HepG2 (cell line): ENCODE data around the gene FOSB. TPM values are rescaled to one million over a fixed set of nuclear protein-coding genes. Genes with fewer than 3 reads are reported as not detected.

Experiments
- ATAC-seq: fragments of 200-7000 bp; cut with Tn5 transposase; 3 replicates; pipeline ENCODE4 v1.9.1; 2020; ENCODE audit warnings: mild to moderate bottlenecking, moderate library complexity
- BruUV-seq: library from RNA; stranded (reverse); fragments of 400-500 nt; replicated peaks from 2 replicates; lab custom pipeline; 2021; lab: Mats Ljungman, UMichigan
- CTCF ChIA-PET: fragments of 300-600 bp; formaldehyde crosslinking; extraction: SDS; loops from one replicate; lab custom pipeline; 2021; ENCODE audit warnings: low total read pairs, inconsistent platforms, low intra/inter-chr PET ratio; lab: Yijun Ruan, JAX
- POLR2A ChIA-PET: fragments of 350-600 bp; sonication (Branson Sonifier 250); formaldehyde crosslinking; loops from one replicate; lab custom pipeline; 2020; ENCODE audit warnings: antibody characterized with exemption, inconsistent platforms; lab: Yijun Ruan, JAX
- DNase-seq: peaks from one replicate; pipeline ENCODE4 v3.0.0-alpha.2; 2015; ENCODE audit warnings: low spot score
- FAIRE-seq: peaks from 3 replicates; lab custom pipeline; 2011; peaks lifted over from hg19 to GRCh38; lab: Jason Lieb, UNC
- H2AFZ ChIP-seq: one replicate; pipeline ENCODE4 v1.6.1; 2011; ENCODE audit warnings: low read length, inconsistent platforms
- H3K27ac ChIP-seq: fragments of 300-600 bp; 3 replicates; pipeline ENCODE4 v1.8.0; 2011; ENCODE audit warnings: mixed run types, mild to moderate bottlenecking, mixed read lengths, low read length, inconsistent platforms; ENCODE audit not compliant: insufficient read depth; ENCODE audit errors: extremely low read length
- H3K27me3 ChIP-seq, 2 experiments: fragments of 200-600 bp in 1 of 2; 2 replicates in 1 of 2; 3 replicates in 1 of 2; pipeline versions ENCODE4 v1.6.0 to v1.8.0; 2011; ENCODE audit warnings: low read length in 2 of 2, mild to moderate bottlenecking in 2 of 2, moderate library complexity in 2 of 2, inconsistent platforms in 1 of 2; ENCODE audit not compliant: insufficient read depth in 2 of 2, control insufficient read depth in 1 of 2
- H3K36me3 ChIP-seq, 2 experiments: fragments of 200-600 bp in 1 of 2; replicated peaks in 1 of 2; 2 replicates in 1 of 2; 3 replicates in 1 of 2; pipeline versions ENCODE4 v1.5.1 to v1.8.0; 2011; ENCODE audit warnings: low read length in 2 of 2, inconsistent platforms in 1 of 2; ENCODE audit not compliant: insufficient read depth in 2 of 2, control insufficient read depth in 1 of 2
- H3K4me1 ChIP-seq: 2 replicates; pipeline ENCODE4 v1.5.1; 2012; ENCODE audit warnings: low read length, inconsistent platforms; ENCODE audit not compliant: insufficient read depth
- H3K4me2 ChIP-seq: 2 replicates; pipeline ENCODE4 v1.6.0; 2011; ENCODE audit warnings: low read depth, low read length, inconsistent platforms
- H3K4me3 ChIP-seq, 3 experiments: fragments of 200-600 bp in 1 of 3; sonication (generic), shearing (Covaris generic) in 1 of 3; replicated peaks in 1 of 3; 2 replicates each; pipeline ENCODE4 v1.5.1; 2011 to 2016; ENCODE audit warnings: low read length in 3 of 3, inconsistent platforms in 2 of 3, low read depth in 2 of 3, mild to moderate bottlenecking in 2 of 3, control low read depth in 1 of 3, mixed read lengths in 1 of 3; ENCODE audit not compliant: insufficient read depth in 1 of 3
- H3K79me2 ChIP-seq: one replicate; pipeline ENCODE4 v1.6.1; 2011; ENCODE audit warnings: low read length, inconsistent platforms; ENCODE audit not compliant: insufficient read depth
- H3K9ac ChIP-seq: 2 replicates; pipeline ENCODE4 v1.6.0; 2011; ENCODE audit warnings: mild to moderate bottlenecking, low read depth, low read length, inconsistent platforms; ENCODE audit not compliant: insufficient read depth
- H3K9me3 ChIP-seq: 2 replicates; pipeline ENCODE4 v1.5.1; 2012; ENCODE audit warnings: mild to moderate bottlenecking, low read length
- H4K20me1 ChIP-seq: 2 replicates; pipeline ENCODE4 v1.6.0; 2011; ENCODE audit warnings: inconsistent platforms, mild to moderate bottlenecking, low read length, moderate library complexity; ENCODE audit not compliant: insufficient read depth
- CREB1 ChIP-seq, 2 experiments: fragments of 450-650 bp in 1 of 2; IDR thresholded peaks; 2 replicates each; pipeline ENCODE4 v1.6.1; 2016 to 2017; ENCODE audit warnings: control low read depth in 1 of 2, mild to moderate bottlenecking in 1 of 2, missing compliant biosample characterization in 1 of 2, missing genetic modification characterization in 1 of 2
- CTCF ChIP-seq: sonication (generic); formaldehyde crosslinking; IDR thresholded peaks from 2 replicates; pipeline ENCODE4 v1.5.0; 2020; ENCODE audit warnings: mild to moderate bottlenecking, missing genetic modification reagents, moderate library complexity
- ETS1 ChIP-seq: sonication (generic); formaldehyde crosslinking; IDR thresholded peaks from 2 replicates; pipeline ENCODE4 v1.4.0; 2020; ENCODE audit warnings: missing genetic modification reagents
- GTF3A ChIP-seq: sonication (generic); formaldehyde crosslinking; conservative IDR thresholded peaks from 2 replicates; pipeline ENCODE4 v1.4.0; 2020; ENCODE audit warnings: mild to moderate bottlenecking, missing genetic modification reagents
- ISL2 ChIP-seq: sonication (generic); formaldehyde crosslinking; IDR thresholded peaks from 2 replicates; pipeline ENCODE4 v1.5.0; 2020; ENCODE audit warnings: missing genetic modification reagents
- PATZ1 ChIP-seq: sonication (generic); formaldehyde crosslinking; IDR thresholded peaks from 2 replicates; pipeline ENCODE4 v1.4.0; 2020; ENCODE audit warnings: missing genetic modification reagents
- SNAPC2 ChIP-seq: sonication (generic); formaldehyde crosslinking; IDR thresholded peaks from 2 replicates; pipeline ENCODE4 v1.8.1; 2022; ENCODE audit warnings: mild to moderate bottlenecking, missing genetic modification reagents
- ZKSCAN8 ChIP-seq: IDR thresholded peaks from 2 replicates; pipeline ENCODE4 v1.6.1; 2016; ENCODE audit warnings: borderline replicate concordance, missing genetic modification reagents, missing compliant biosample characterization
- ZNF639 ChIP-seq: conservative IDR thresholded peaks from 2 replicates; pipeline ENCODE4 v1.6.1; 2018; ENCODE audit warnings: missing genetic modification reagents
- ZNF768 ChIP-seq: sonication (generic); formaldehyde crosslinking; IDR thresholded peaks from 2 replicates; pipeline ENCODE4 v1.4.0; 2020; ENCODE audit warnings: missing genetic modification reagents
- WGBS: methylation state at CpG from one replicate; pipeline ENCODE4 v1.1.6; 2017; ENCODE audit warnings: low lambda C conversion rate; 5-methylcytosine and 5-hydroxymethylcytosine counted together
- in situ Hi-C: cut with HindIII; loops from 2 replicates; pipeline ENCODE4 v1.10.0; 2017; ENCODE audit warnings: low pct_unique_long_range_greater_than_20kb; ENCODE audit not compliant: extremely low pct_ligation_motif_present
- intact Hi-C: fragments of 100-400 bp; cut with micrococcal nuclease; formaldehyde crosslinking; loops from one replicate; pipeline ENCODE4 v1.10.0; 2022; ENCODE audit not compliant: unreplicated experiment
- polyA plus RNA-seq, 8 experiments: library from polyadenylated mRNA; depleted of rRNA in 3 of 8; stranded (reverse) in 7 of 8; unstranded in 1 of 8; fragments of >200 nt; fragmentation: Illumina TruSeq in 4 of 8; extraction: Trizol in 4 of 8; gene quantifications; 2 replicates each; pipeline versions ENCODE4 v1.2.1 to v1.2.3, GENCODE V29; 2011 to 2016; ENCODE audit warnings: low read depth in 4 of 8, missing spikeins in 1 of 8, mixed read lengths in 1 of 8; ENCODE audit not compliant: insufficient read depth in 1 of 8
- total RNA-seq, 5 experiments: library from RNA; depleted of rRNA; stranded (reverse); fragments of >200 nt; fragmentation: Illumina TruSeq; extraction: Trizol; gene quantifications; 2 replicates each; pipeline ENCODE4 v1.2.3, GENCODE V29; 2016; ENCODE audit warnings: low read depth in 1 of 5
- TF ChIP-seq, protein P1 (sequence below): sonication (generic); formaldehyde crosslinking; IDR thresholded peaks from 2 replicates; pipeline ENCODE4 v1.4.0; 2020; ENCODE audit warnings: missing genetic modification reagents, borderline replicate concordance
- TF ChIP-seq, protein P2 (sequence below): sonication (generic); formaldehyde crosslinking; conservative IDR thresholded peaks from 2 replicates; pipeline ENCODE4 v1.8.0; 2022; ENCODE audit warnings: mild to moderate bottlenecking, moderate library complexity, missing genetic modification reagents

The FOSB gene
- total and polyA plus RNA-seq, 2 of the 13 experiments (the other 11 are each of a cell fraction or from before 2014, with no cell fraction given), result 2.8 to 6.0 TPM

DNA sequence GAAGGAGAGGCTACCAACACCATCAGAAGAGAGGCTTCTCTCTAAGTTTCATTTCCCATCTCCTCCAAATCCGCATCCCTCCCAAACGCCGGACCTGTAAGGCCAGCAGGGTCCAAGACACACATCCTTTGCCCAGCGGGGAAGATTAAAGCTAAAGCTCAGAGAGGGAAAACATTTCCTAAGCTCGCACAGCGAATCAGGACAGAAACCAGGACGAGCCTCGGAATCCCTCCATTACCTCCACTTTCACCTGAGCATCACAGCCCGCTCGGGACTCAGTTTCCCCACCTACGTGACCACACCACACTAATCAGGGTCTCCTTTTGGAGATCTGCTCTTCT is 711 bp upstream of the FOSB start (continued):
- TF ChIP-seq ETS1 (CRISPR knock-in tag) (no peak), ZKSCAN8 (no peak), ZNF639 (CRISPR knock-in tag) (no peak), ZNF768 (CRISPR knock-in tag) (peak; percentile 77; the same call in 1 of the 2 replicates)
- TF ChIP-seq, protein P1, sequence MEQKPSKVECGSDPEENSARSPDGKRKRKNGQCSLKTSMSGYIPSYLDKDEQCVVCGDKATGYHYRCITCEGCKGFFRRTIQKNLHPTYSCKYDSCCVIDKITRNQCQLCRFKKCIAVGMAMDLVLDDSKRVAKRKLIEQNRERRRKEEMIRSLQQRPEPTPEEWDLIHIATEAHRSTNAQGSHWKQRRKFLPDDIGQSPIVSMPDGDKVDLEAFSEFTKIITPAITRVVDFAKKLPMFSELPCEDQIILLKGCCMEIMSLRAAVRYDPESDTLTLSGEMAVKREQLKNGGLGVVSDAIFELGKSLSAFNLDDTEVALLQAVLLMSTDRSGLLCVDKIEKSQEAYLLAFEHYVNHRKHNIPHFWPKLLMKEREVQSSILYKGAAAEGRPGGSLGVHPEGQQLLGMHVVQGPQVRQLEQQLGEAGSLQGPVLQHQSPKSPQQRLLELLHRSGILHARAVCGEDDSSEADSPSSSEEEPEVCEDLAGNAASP, result no peak
- TF ChIP-seq, protein P2, sequence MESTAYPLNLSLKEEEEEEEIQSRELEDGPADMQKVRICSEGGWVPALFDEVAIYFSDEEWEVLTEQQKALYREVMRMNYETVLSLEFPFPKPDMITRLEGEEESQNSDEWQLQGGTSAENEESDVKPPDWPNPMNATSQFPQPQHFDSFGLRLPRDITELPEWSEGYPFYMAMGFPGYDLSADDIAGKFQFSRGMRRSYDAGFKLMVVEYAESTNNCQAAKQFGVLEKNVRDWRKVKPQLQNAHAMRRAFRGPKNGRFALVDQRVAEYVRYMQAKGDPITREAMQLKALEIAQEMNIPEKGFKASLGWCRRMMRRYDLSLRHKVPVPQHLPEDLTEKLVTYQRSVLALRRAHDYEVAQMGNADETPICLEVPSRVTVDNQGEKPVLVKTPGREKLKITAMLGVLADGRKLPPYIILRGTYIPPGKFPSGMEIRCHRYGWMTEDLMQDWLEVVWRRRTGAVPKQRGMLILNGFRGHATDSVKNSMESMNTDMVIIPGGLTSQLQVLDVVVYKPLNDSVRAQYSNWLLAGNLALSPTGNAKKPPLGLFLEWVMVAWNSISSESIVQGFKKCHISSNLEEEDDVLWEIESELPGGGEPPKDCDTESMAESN, result no peak

DNA sequence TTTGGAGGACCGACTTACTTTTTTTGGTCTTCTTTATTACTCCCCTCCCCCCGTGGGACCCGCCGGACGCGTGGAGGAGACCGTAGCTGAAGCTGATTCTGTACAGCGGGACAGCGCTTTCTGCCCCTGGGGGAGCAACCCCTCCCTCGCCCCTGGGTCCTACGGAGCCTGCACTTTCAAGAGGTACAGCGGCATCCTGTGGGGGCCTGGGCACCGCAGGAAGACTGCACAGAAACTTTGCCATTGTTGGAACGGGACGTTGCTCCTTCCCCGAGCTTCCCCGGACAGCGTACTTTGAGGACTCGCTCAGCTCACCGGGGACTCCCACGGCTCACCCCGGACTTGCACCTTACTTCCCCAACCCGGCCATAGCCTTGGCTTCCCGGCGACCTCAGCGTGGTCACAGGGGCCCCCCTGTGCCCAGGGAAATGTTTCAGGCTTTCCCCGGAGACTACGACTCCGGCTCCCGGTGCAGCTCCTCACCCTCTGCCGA is 409 bp downstream of the FOSB start:
- H3K4me3 ChIP-seq, result peak overlapping the region; percentile 76 to 91 (median 89)
- peak overlapping the region; percentile 94 for H3K9ac ChIP-seq
- no peaks in the 10 kb centered on the region for H3K79me2 ChIP-seq
- H4K20me1 ChIP-seq, result peaks cover 5% of the 10 kb centered on the region; the same call in 1 of the 2 replicates
- H3K36me3 ChIP-seq, result no peaks in the 10 kb centered on the region
- DNase-seq (no peak), ATAC-seq (peak; percentile 6; the same call in 1 of the 3 replicates), FAIRE-seq (no peak)
- intact Hi-C loops, result no loop called here
- peak overlapping the region; percentile 96 for H3K27ac ChIP-seq
- H3K4me2 ChIP-seq, result peak overlapping the region; percentile 99
- peaks cover 28% of the 10 kb centered on the region for H3K4me1 ChIP-seq
- ChIA-PET CTCF (no interaction called here), POLR2A (interaction anchor here (1.3 to 4.1 kb wide), 7 partner anchors 9 to 31 kb away, joined by 3 to 40 read pairs (median 7); no protein-coding TSS in a partner anchor)
- no peaks in the 10 kb centered on the region for H3K9me3 ChIP-seq
- BruUV-seq, result TSS peak; percentile 94
- under 1% methylated on average over 18 of the region's 31 CpGs for WGBS
- H3K27me3 ChIP-seq, result peaks cover 0 to 3% of the 10 kb centered on the region in 2 experiments; a peak in 2 of 5 replicates
- in situ Hi-C loops, result no loop called here
- H2AFZ ChIP-seq, result no peak overlapping the region
- no peak for TF ChIP-seq ISL2
- TF ChIP-seq CREB1 (IDR thresholded peaks at IDR 0.05), result no peak
- TF ChIP-seq CREB1 (CRISPR knock-in tag; IDR thresholded peaks at IDR 0.05), result no peak
- peak; percentile 44 for TF ChIP-seq CTCF
- 0 out of 2 replicates have a peak, but pooled peaks have one; percentile 0 for TF ChIP-seq GTF3A (CRISPR knock-in tag)
- peak; percentile 52; the same call in 1 of the 2 replicates for TF ChIP-seq PATZ1 (CRISPR knock-in tag)
- TF ChIP-seq SNAPC2, result 0 out of 2 replicates have a peak, but pooled peaks have one; percentile 33
